Hepatocyte (in vitro differentiated cells): ENCODE results near the gene RRP12.

ENCODE experiments used
- CTCF ChIP-seq: fragments of 200-600 bp; sonication (generic); IDR thresholded peaks from 2 replicates; pipeline ENCODE4 v1.5.1; 2016; ENCODE audit warnings: antibody characterized with exemption, mild to moderate bottlenecking; ENCODE audit not compliant: poor library complexity
- EZH2 ChIP-seq: fragments of 200-600 bp; sonication (generic); IDR thresholded peaks from 2 replicates; pipeline ENCODE4 v1.6.1; 2016; ENCODE audit warnings: antibody characterized with exemption, mild to moderate bottlenecking, borderline replicate concordance

- TF ChIP-seq CTCF = no peak
- TF ChIP-seq EZH2 = no peak
These were observed 77.6 kb downstream of the RRP12 start for GRCh38 chr10:97323501-97323900.
